Measurements from ENCODE around the gene FSTL4. TPM values are rescaled to one million over a fixed set of nuclear protein-coding genes. Genes with fewer than 3 reads are reported as not detected.

FSTL4 gene
- total RNA-seq, 2 donors from 2014 or later = 0.32 to 0.89 TPM

- H3K4me3 ChIP-seq = no peak overlapping the region
- H3K4me1 ChIP-seq = no peaks in the 10 kb centered on the region
- no peak for DNase-seq
- H3K27ac ChIP-seq = no peak overlapping the region
- TF ChIP-seq CTCF (IDR thresholded peaks at IDR 0.05) = no peak
- H3K9ac ChIP-seq (ENCODE audit: low read depth in 2 of 2, low read length in 2 of 2) = no peak overlapping the region
- H3K27me3 ChIP-seq = no peaks in the 10 kb centered on the region
- no peaks in the 10 kb centered on the region for H3K9me3 ChIP-seq
- intact Hi-C loops (cut with DNase I) = no loop called here
- no peaks in the 10 kb centered on the region for H3K36me3 ChIP-seq
Measured at GRCh38 chr5:133627180-133627579, 14.8 kb upstream of the FSTL4 start.

GRCh38 chr5:133624316-133624715 lies 12.0 kb upstream of the FSTL4 start:
- no peaks in the 10 kb centered on the region for H3K4me1 ChIP-seq
- no peak overlapping the region for H3K9ac ChIP-seq (ENCODE audit: low read depth in 2 of 2, low read length in 2 of 2)
- no peak overlapping the region for H3K27ac ChIP-seq
- H3K4me3 ChIP-seq = no peak overlapping the region
- no peak for TF ChIP-seq CTCF (IDR thresholded peaks at IDR 0.05)
- no peaks in the 10 kb centered on the region for H3K27me3 ChIP-seq
- H3K36me3 ChIP-seq = no peaks in the 10 kb centered on the region
- intact Hi-C loops (cut with DNase I) = no loop called here
- no peaks in the 10 kb centered on the region for H3K9me3 ChIP-seq
- DNase-seq = no peak

GRCh38 chr5:133618141-133618540 lies 5.8 kb upstream of the FSTL4 start:
- TF ChIP-seq CTCF (IDR thresholded peaks at IDR 0.05) = no peak
- H3K9ac ChIP-seq (ENCODE audit: low read depth in 2 of 2, low read length in 2 of 2) = no peak overlapping the region
- no peak overlapping the region for H3K27ac ChIP-seq
- intact Hi-C loops (cut with DNase I) = no loop called here
- H3K4me1 ChIP-seq = no peaks in the 10 kb centered on the region
- no peaks in the 10 kb centered on the region for H3K36me3 ChIP-seq
- DNase-seq = no peak
- H3K27me3 ChIP-seq = peaks cover 9% of the 10 kb centered on the region
- no peak overlapping the region for H3K4me3 ChIP-seq
- no peaks in the 10 kb centered on the region for H3K9me3 ChIP-seq

GRCh38 chr5:133613743-133614142 lies 1.4 kb upstream of the FSTL4 start:
- intact Hi-C loops (cut with DNase I) = no loop called here
- no peak for TF ChIP-seq CTCF (IDR thresholded peaks at IDR 0.05)
- no peak overlapping the region for H3K9ac ChIP-seq (ENCODE audit: low read depth in 2 of 2, low read length in 2 of 2)
- H3K4me3 ChIP-seq = no peak overlapping the region
- no peaks in the 10 kb centered on the region for H3K9me3 ChIP-seq
- no peak for DNase-seq
- no peaks in the 10 kb centered on the region for H3K36me3 ChIP-seq
- peaks cover 8% of the 10 kb centered on the region for H3K4me1 ChIP-seq
- peaks cover 46% of the 10 kb centered on the region for H3K27me3 ChIP-seq
- no peak overlapping the region for H3K27ac ChIP-seq

GRCh38 chr5:133613184-133613583 lies 843 bp upstream of the FSTL4 start:
- Histone ChIP-seq H3K4me3 (no peak overlapping the region), H3K27ac (no peak overlapping the region), H3K4me1 (peaks cover 8% of the 10 kb centered on the region), H3K9ac (ENCODE audit: low read depth in 2 of 2, low read length in 2 of 2) (no peak overlapping the region), H3K9me3 (no peaks in the 10 kb centered on the region), H3K36me3 (no peaks in the 10 kb centered on the region), H3K27me3 (peaks cover 46% of the 10 kb centered on the region)
- DNase-seq = no peak
- no peak for TF ChIP-seq CTCF (IDR thresholded peaks at IDR 0.05)
- intact Hi-C loops (cut with DNase I) = no loop called here

Data from colonic mucosa (tissue), 4 donors.